ENCODE data around the gene NME3. TPM values are rescaled to one million over a fixed set of nuclear protein-coding genes. Genes with fewer than 3 reads are reported as not detected.

Gene NME3
- total RNA-seq, 1 experiment from 2014 or later = 103 TPM

GRCh38 chr16:1761751-1762150 lies 9.6 kb downstream of the NME3 start:
- Histone ChIP-seq H3K27me3 (ENCODE audit: insufficient read depth, low read length) (no peaks in the 10 kb centered on the region), H4K20me1 (ENCODE audit: insufficient read depth) (no peaks in the 10 kb centered on the region), H3K9me3 (ENCODE audit: control insufficient read depth in 1 of 2, insufficient read depth in 1 of 2, low read depth in 1 of 2, low read length in 2 of 2) (no peaks in the 10 kb centered on the region), H3K4me1 (ENCODE audit: control insufficient read depth in 1 of 2, insufficient read depth in 2 of 2, low read length in 2 of 2) (peaks cover 8 to 15% of the 10 kb centered on the region in 2 experiments; a peak in 3 of 4 replicates), H3K4me2 (ENCODE audit: low read length) (no peak overlapping the region), H2AFZ (ENCODE audit: low read depth, low read length, poor library complexity, severe bottlenecking) (no peak overlapping the region), H3K9me2 (ENCODE audit: insufficient read depth) (no peaks in the 10 kb centered on the region), H3K9ac (ENCODE audit: low read length) (no peak overlapping the region), H3K27ac (ENCODE audit: low read depth, low read length) (no peak overlapping the region), H3K36me3 (ENCODE audit: control insufficient read depth in 1 of 2, insufficient read depth in 2 of 2, low read length in 2 of 2) (peaks cover 5 to 13% of the 10 kb centered on the region in 2 experiments; a peak in 2 of 4 replicates), H3K79me2 (ENCODE audit: insufficient read depth, low read length) (no peaks in the 10 kb centered on the region), H3K4me3 (replicated peaks in 1 of 2; ENCODE audit: low read depth in 1 of 2, low read length in 2 of 2) (no peak overlapping the region)
- no peak for TF ChIP-seq YY1 (IDR thresholded peaks at IDR 0.05; ENCODE audit: extremely low read depth, insufficient replicate concordance, low read depth, low read length)
- no TSS peak for BruUV-seq (replicated peaks)
- RAD21 ChIA-PET (ENCODE audit: low non-redundant PET in 1 of 2, low total read pairs in 2 of 2, uncharacterized antibody in 2 of 2, unreplicated experiment in 2 of 2) = no interaction called here
- intact Hi-C loops (cut with micrococcal nuclease) = no loop called here
- no peak for ATAC-seq
- DNase-seq (ENCODE audit: low read depth, low spot score) = no peak
- POLR2A ChIA-PET = no interaction called here
- CTCF ChIA-PET = no interaction called here

GRCh38 chr16:1760911-1761310 lies 10.4 kb downstream of the NME3 start:
- no peak overlapping the region for H3K27ac ChIP-seq (ENCODE audit: low read depth, low read length)
- no peak for ATAC-seq
- H3K36me3 ChIP-seq (ENCODE audit: control insufficient read depth in 1 of 2, insufficient read depth in 2 of 2, low read length in 2 of 2) = peaks cover 5 to 13% of the 10 kb centered on the region in 2 experiments; a peak in 2 of 4 replicates
- H2AFZ ChIP-seq (ENCODE audit: low read depth, low read length, poor library complexity, severe bottlenecking) = no peak overlapping the region
- H3K4me3 ChIP-seq (replicated peaks in 1 of 2; ENCODE audit: low read depth in 1 of 2, low read length in 2 of 2) = no peak overlapping the region
- ChIA-PET CTCF (no interaction called here), RAD21 (ENCODE audit: low non-redundant PET in 1 of 2, low total read pairs in 2 of 2, uncharacterized antibody in 2 of 2, unreplicated experiment in 2 of 2) (no interaction called here), POLR2A (no interaction called here)
- H3K9ac ChIP-seq (ENCODE audit: low read length) = no peak overlapping the region
- TF ChIP-seq ZNF274 (IDR thresholded peaks at IDR 0.05; ENCODE audit: low read depth, low read length) (no peak), POLR2AphosphoS5 (IDR thresholded peaks at IDR 0.05; ENCODE audit: low read depth, low read length) (no peak), ZFX (IDR thresholded peaks at IDR 0.05) (no peak), YY1 (IDR thresholded peaks at IDR 0.05; ENCODE audit: extremely low read depth, insufficient replicate concordance, low read depth, low read length) (no peak), SIN3A (IDR thresholded peaks at IDR 0.05; ENCODE audit: low read depth) (no peak), EGR1 (IDR thresholded peaks at IDR 0.05; ENCODE audit: low read depth) (no peak), CBX3 (IDR thresholded peaks at IDR 0.05; ENCODE audit: low read depth) (no peak), SP1 (IDR thresholded peaks at IDR 0.05; ENCODE audit: low read depth) (no peak), JUND (IDR thresholded peaks at IDR 0.05) (no peak), EZH2 (IDR thresholded peaks at IDR 0.05) (no peak), ELF1 (IDR thresholded peaks at IDR 0.05; ENCODE audit: borderline replicate concordance, low read depth) (no peak)
- TF ChIP-seq, protein P1, sequence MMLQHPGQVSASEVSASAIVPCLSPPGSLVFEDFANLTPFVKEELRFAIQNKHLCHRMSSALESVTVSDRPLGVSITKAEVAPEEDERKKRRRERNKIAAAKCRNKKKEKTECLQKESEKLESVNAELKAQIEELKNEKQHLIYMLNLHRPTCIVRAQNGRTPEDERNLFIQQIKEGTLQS (IDR thresholded peaks at IDR 0.05) = no peak
- peaks cover 8 to 15% of the 10 kb centered on the region in 2 experiments; a peak in 3 of 4 replicates for H3K4me1 ChIP-seq (ENCODE audit: control insufficient read depth in 1 of 2, insufficient read depth in 2 of 2, low read length in 2 of 2)
- BruUV-seq (replicated peaks) = no TSS peak
- no peak overlapping the region for H3K4me2 ChIP-seq (ENCODE audit: low read length)
- H3K9me3 ChIP-seq (ENCODE audit: control insufficient read depth in 1 of 2, insufficient read depth in 1 of 2, low read depth in 1 of 2, low read length in 2 of 2) = no peaks in the 10 kb centered on the region
- H3K27me3 ChIP-seq (ENCODE audit: insufficient read depth, low read length) = no peaks in the 10 kb centered on the region
- no peak for DNase-seq (ENCODE audit: low read depth, low spot score)
- no peaks in the 10 kb centered on the region for H4K20me1 ChIP-seq (ENCODE audit: insufficient read depth)
- H3K79me2 ChIP-seq (ENCODE audit: insufficient read depth, low read length) = no peaks in the 10 kb centered on the region
- no peaks in the 10 kb centered on the region for H3K9me2 ChIP-seq (ENCODE audit: insufficient read depth)
- intact Hi-C loops (cut with micrococcal nuclease) = no loop called here
